Measurements from ENCODE around the gene MGP. TPM values are rescaled to one million over a fixed set of nuclear protein-coding genes. Genes with fewer than 3 reads are reported as not detected.

Gene MGP
- total and polyA plus RNA-seq, 2 experiments from 2014 or later, result 0.60 TPM; not detected in 1

DNA sequence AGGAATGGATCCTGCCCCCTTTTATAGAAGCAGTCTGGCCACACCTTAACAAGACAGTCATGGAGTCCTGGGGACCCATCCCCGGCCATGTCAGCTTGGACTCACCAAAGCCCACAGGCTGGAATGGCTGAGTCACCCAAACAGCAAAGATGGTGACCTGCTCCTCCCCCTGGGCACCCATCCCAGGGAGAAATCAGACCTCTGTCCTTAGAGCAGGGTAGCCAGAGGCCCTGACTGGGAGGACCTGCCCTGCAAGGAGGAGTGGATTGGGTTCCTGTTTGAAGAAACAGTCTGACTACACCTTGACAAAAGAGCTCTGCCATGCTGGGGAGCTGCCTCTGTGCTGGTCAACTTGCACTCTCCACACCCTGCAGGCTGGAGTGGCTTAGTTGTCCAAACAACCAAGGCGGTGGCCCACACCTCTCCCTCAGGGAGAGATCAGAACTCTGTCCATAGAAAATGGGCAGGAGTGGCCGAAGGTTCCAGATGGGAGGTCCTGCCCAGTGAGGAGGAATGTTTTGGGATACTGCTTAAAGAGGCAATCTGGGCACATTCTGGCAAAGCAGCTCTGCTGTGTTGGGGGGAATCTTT, 16.6 kb downstream of the MGP start:
- no peak overlapping the region for H2AFZ ChIP-seq
- TF ChIP-seq ZNF331 (CRISPR knock-in tag; IDR thresholded peaks at IDR 0.05; ENCODE audit: low read depth) (no peak), JUNB (IDR thresholded peaks at IDR 0.05; ENCODE audit: unreplicated experiment) (no peak), CREB1 (CRISPR knock-in tag; IDR thresholded peaks at IDR 0.05; ENCODE audit: low read depth) (no peak), NANOG (IDR thresholded peaks at IDR 0.05; ENCODE audit: borderline replicate concordance) (no peak), ZNF114 (CRISPR knock-in tag; IDR thresholded peaks at IDR 0.05) (no peak), EZH2 (IDR thresholded peaks at IDR 0.05; ENCODE audit: low read depth, unreplicated experiment) (no peak), EZH2phosphoT487 (IDR thresholded peaks at IDR 0.05; ENCODE audit: unreplicated experiment) (no peak), POLR2AphosphoS5 (IDR thresholded peaks at IDR 0.05; ENCODE audit: low read depth) (no peak), STAT1 (IDR thresholded peaks at IDR 0.05; ENCODE audit: unreplicated experiment) (no peak)
- TF ChIP-seq, protein P1, sequence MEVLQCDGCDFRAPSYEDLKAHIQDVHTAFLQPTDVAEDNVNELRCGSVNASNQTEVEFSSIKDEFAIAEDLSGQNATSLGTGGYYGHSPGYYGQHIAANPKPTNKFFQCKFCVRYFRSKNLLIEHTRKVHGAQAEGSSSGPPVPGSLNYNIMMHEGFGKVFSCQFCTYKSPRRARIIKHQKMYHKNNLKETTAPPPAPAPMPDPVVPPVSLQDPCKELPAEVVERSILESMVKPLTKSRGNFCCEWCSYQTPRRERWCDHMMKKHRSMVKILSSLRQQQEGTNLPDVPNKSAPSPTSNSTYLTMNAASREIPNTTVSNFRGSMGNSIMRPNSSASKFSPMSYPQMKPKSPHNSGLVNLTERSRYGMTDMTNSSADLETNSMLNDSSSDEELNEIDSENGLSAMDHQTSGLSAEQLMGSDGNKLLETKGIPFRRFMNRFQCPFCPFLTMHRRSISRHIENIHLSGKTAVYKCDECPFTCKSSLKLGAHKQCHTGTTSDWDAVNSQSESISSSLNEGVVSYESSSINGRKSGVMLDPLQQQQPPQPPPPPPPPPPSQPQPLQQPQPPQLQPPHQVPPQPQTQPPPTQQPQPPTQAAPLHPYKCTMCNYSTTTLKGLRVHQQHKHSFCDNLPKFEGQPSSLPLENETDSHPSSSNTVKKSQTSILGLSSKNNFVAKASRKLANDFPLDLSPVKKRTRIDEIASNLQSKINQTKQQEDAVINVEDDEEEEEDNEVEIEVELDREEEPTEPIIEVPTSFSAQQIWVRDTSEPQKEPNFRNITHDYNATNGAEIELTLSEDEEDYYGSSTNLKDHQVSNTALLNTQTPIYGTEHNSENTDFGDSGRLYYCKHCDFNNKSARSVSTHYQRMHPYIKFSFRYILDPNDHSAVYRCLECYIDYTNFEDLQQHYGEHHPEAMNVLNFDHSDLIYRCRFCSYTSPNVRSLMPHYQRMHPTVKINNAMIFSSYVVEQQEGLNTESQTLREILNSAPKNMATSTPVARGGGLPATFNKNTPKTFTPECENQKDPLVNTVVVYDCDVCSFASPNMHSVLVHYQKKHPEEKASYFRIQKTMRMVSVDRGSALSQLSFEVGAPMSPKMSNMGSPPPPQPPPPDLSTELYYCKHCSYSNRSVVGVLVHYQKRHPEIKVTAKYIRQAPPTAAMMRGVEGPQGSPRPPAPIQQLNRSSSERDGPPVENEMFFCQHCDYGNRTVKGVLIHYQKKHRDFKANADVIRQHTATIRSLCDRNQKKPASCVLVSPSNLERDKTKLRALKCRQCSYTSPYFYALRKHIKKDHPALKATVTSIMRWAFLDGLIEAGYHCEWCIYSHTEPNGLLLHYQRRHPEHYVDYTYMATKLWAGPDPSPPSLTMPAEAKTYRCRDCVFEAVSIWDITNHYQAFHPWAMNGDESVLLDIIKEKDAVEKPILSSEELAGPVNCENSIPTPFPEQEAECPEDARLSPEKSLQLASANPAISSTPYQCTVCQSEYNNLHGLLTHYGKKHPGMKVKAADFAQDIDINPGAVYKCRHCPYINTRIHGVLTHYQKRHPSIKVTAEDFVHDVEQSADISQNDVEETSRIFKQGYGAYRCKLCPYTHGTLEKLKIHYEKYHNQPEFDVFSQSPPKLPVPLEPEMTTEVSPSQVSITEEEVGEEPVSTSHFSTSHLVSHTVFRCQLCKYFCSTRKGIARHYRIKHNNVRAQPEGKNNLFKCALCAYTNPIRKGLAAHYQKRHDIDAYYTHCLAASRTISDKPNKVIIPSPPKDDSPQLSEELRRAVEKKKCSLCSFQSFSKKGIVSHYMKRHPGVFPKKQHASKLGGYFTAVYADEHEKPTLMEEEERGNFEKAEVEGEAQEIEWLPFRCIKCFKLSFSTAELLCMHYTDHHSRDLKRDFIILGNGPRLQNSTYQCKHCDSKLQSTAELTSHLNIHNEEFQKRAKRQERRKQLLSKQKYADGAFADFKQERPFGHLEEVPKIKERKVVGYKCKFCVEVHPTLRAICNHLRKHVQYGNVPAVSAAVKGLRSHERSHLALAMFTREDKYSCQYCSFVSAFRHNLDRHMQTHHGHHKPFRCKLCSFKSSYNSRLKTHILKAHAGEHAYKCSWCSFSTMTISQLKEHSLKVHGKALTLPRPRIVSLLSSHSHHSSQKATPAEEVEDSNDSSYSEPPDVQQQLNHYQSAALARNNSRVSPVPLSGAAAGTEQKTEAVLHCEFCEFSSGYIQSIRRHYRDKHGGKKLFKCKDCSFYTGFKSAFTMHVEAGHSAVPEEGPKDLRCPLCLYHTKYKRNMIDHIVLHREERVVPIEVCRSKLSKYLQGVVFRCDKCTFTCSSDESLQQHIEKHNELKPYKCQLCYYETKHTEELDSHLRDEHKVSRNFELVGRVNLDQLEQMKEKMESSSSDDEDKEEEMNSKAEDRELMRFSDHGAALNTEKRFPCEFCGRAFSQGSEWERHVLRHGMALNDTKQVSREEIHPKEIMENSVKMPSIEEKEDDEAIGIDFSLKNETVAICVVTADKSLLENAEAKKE (CRISPR knock-in tag; IDR thresholded peaks at IDR 0.05), result no peak
- TF ChIP-seq, protein P2, sequence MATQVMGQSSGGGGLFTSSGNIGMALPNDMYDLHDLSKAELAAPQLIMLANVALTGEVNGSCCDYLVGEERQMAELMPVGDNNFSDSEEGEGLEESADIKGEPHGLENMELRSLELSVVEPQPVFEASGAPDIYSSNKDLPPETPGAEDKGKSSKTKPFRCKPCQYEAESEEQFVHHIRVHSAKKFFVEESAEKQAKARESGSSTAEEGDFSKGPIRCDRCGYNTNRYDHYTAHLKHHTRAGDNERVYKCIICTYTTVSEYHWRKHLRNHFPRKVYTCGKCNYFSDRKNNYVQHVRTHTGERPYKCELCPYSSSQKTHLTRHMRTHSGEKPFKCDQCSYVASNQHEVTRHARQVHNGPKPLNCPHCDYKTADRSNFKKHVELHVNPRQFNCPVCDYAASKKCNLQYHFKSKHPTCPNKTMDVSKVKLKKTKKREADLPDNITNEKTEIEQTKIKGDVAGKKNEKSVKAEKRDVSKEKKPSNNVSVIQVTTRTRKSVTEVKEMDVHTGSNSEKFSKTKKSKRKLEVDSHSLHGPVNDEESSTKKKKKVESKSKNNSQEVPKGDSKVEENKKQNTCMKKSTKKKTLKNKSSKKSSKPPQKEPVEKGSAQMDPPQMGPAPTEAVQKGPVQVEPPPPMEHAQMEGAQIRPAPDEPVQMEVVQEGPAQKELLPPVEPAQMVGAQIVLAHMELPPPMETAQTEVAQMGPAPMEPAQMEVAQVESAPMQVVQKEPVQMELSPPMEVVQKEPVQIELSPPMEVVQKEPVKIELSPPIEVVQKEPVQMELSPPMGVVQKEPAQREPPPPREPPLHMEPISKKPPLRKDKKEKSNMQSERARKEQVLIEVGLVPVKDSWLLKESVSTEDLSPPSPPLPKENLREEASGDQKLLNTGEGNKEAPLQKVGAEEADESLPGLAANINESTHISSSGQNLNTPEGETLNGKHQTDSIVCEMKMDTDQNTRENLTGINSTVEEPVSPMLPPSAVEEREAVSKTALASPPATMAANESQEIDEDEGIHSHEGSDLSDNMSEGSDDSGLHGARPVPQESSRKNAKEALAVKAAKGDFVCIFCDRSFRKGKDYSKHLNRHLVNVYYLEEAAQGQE (IDR thresholded peaks at IDR 0.05; ENCODE audit: unreplicated experiment), result no peak
- TF ChIP-seq, protein P3, sequence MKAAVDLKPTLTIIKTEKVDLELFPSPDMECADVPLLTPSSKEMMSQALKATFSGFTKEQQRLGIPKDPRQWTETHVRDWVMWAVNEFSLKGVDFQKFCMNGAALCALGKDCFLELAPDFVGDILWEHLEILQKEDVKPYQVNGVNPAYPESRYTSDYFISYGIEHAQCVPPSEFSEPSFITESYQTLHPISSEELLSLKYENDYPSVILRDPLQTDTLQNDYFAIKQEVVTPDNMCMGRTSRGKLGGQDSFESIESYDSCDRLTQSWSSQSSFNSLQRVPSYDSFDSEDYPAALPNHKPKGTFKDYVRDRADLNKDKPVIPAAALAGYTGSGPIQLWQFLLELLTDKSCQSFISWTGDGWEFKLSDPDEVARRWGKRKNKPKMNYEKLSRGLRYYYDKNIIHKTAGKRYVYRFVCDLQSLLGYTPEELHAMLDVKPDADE (IDR thresholded peaks at IDR 0.05), result no peak
- TF ChIP-seq, protein P4, sequence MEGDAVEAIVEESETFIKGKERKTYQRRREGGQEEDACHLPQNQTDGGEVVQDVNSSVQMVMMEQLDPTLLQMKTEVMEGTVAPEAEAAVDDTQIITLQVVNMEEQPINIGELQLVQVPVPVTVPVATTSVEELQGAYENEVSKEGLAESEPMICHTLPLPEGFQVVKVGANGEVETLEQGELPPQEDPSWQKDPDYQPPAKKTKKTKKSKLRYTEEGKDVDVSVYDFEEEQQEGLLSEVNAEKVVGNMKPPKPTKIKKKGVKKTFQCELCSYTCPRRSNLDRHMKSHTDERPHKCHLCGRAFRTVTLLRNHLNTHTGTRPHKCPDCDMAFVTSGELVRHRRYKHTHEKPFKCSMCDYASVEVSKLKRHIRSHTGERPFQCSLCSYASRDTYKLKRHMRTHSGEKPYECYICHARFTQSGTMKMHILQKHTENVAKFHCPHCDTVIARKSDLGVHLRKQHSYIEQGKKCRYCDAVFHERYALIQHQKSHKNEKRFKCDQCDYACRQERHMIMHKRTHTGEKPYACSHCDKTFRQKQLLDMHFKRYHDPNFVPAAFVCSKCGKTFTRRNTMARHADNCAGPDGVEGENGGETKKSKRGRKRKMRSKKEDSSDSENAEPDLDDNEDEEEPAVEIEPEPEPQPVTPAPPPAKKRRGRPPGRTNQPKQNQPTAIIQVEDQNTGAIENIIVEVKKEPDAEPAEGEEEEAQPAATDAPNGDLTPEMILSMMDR (conservative IDR thresholded peaks at IDR 0.05; ENCODE audit: low read depth in 2 of 2), result no peak
- no peaks in the 10 kb centered on the region for H3K4me1 Mint-ChIP-seq
- no peak overlapping the region for H3K4me2 ChIP-seq
- H3K9me2 ChIP-seq (ENCODE audit: insufficient read depth), result no peaks in the 10 kb centered on the region
- peaks cover 15% of the 10 kb centered on the region for H3K36me3 Mint-ChIP-seq (ENCODE audit: low read depth)
- H3K27me3 Mint-ChIP-seq (ENCODE audit: insufficient read depth, low read depth, poor library complexity), result peaks cover 3% of the 10 kb centered on the region
- peaks cover 38% of the 10 kb centered on the region for H3K9me3 Mint-ChIP-seq
- no peak overlapping the region for H3K27ac Mint-ChIP-seq
- no peaks in the 10 kb centered on the region for H3F3A ChIP-seq (replicated peaks; ENCODE audit: low read depth)
- no peaks in the 10 kb centered on the region for H3K4me1 ChIP-seq (ENCODE audit: insufficient read depth)
- H3K36me3 ChIP-seq (ENCODE audit: insufficient read depth), result peaks cover 10% of the 10 kb centered on the region; the same call in 1 of the 2 replicates
- no peaks in the 10 kb centered on the region for H3K79me2 ChIP-seq (replicated peaks; ENCODE audit: insufficient read depth)
- H3K27ac ChIP-seq (ENCODE audit: low read depth), result no peak overlapping the region
- ATAC-seq (no peak), DNase-seq (ENCODE audit: low spot score) (no peak)
- H3K4me3 ChIP-seq, result no peak overlapping the region
- H4K20me1 ChIP-seq (replicated peaks; ENCODE audit: insufficient read depth), result no peaks in the 10 kb centered on the region
- H3K27me3 ChIP-seq (ENCODE audit: insufficient read depth), result no peaks in the 10 kb centered on the region
- no peak overlapping the region for H3K4me3 Mint-ChIP-seq

Data from GM23338 (cell line).